CD4-positive, alpha-beta T cell treated with Interleukin-15 for 4 hours (primary cell): ENCODE results near the gene ROGDI.

Source experiments
- DNase-seq: peaks from one replicate; pipeline ENCODE4 v3.0.0-alpha.2; 2020; ENCODE audit warnings: low spot score

The ROGDI gene

DNA sequence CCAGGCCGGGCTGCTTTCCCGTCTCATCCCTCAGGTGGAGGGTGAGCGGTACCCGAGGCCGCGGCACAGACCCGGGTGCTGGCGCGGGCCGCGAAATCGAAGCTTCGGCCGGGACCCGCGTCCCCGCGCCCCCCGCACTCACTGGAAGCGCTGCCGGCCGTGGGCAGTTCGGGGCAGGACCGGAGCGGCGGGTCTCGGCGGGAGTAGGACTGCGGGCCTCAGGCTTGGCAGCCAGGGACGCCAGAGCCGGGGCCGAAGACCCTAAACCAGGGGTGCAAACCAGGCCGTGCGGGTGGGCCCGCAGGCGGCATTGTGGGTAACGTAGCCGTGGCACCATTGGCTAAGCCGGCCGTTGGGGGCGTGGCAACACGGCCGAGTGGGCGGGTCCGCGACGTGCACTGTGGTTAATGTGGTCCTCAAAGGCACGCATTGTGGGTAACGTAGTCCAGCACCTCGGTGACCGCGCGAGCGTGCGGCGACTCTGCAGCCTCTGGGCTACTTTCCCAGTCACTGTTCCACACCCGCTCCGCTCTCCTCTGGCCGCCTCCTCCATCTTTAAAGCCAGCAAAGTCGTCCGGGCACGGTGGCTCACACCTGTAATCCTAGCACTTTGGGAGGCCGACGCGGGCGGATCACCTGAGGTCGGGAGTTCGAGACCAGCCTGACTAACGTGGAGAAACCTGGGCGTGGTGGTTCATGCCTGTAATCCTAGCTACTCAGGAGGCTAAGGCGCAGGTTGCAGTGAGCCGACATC is 35.4 kb downstream of the ROGDI start, which contains the start of gene ZNF500:
TSS of gene ZNF500 (minus strand) at position 288 of the 754 bp plus-strand sequence. CDS start 1,184 bp downstream, outside the sequence.
- peak; percentile 97 for DNase-seq

DNA sequence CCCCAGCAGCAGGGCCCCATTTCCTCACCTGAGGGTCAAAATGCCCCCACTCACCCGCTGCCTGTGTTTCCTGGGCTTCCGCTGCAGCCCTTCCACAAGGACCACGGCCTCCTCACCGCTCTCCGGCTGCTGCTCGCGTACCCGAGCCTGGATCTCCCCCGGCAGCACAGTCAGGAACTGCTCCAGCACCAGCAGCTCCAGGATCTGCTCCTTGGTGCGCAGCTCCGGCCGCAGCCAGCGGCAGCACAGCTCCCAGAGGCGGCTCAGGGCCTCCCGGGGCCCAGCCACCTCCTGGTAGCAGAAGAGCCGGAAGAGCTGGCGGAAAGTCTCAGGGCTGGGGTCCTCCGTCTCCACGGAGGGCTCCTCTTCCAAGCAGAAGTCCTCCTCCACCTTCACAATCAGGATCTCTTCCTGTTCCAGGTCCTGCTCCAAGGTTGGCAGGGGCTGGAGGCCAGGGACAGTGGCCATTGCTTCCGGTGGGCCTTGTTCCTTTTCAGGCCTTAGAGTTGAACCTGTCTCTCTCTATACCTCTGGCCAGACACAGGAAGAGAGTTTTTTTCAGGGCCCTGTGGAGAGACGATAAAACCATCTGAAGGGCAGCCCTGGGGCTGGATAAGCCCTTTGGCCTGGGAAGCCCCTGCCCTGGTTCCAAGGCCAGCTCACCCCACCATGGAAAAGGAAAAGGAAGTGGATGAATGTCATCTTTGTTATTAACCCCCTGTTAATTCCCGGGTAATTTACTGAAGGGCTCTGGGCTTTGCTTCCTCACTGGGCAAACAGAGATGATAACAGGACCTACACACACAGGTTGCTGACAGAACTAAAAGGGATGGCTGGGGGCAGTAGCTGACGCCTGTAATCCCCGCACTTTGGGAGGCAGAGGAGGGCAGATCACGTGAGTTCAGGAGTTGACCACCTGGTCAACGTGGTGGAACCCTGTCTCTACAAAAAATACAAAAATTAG is 36.6 kb downstream of the ROGDI start:
- no peak for DNase-seq

DNA sequence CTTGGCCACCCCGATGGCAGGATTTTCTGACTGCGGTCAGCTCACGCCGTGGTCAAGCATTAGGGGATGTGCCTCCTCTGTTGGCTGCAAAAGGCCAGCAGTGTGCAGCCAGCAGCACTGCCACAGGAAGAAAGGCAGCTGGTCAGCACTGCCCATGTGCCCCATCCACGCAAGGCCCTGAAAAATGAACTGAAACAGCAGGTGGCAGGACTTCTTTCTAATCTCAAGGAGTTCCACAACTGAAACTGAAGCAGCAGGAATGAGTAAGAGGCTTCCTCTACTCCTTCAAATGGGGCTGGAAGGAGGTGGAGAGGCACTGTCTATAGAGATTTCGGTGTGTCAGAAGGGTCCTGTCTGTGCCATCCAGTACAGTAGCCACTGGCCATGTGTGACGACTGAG is 38.6 kb downstream of the ROGDI start:
- DNase-seq = no peak

DNA sequence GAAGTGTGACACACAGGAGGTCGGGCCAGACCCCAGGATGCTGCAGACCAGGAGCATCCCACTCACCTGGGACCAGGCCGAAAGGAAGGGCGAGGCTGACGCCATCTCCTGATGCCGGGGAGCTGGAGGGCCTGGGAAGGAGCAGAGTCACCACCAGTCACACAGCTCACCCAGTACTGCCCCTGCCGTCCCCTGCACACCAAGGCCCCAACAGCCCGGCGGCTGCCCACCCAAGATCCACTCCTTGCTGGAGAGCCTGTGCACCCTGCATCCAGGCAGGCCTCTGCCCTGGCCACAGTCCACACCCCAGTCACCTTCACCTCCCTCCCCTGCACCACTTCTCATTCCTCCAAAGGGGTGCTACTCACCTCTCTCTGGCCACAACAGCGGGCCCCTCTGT is 40.2 kb downstream of the ROGDI start:
- DNase-seq = no peak

DNA sequence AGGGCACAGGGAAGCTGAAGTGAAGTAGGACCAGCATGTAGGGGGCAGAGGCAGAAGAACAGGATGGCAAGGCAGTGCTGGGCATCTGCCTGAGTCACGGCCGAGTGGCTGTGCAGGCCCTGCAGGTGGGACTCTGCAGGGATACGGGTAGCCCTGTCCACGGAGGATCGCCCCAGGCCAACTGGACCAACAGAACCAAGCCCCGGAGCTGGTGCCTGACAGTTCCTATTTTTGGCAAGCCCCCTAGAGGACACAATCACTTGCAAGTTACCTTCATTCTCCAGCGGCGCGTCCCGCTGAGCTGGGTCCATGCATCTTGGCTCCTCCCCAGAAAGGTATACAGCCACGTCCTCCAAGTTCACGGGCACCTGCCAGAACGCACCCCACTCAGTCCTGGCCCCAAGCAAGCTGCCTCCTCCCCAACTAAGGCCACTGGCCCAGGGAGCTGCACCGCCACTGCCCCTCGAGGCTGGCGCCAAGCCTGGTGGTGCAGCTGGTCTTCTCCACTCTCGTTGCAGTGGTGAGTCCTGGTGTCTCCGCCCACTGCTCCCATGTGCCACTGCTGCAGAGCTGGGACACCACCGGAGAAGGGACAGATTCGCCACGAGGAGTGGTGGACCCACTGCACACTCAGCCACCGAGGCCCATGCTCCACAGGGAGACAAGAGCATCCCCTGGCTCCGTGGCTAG is 42.1 kb downstream of the ROGDI start:
- DNase-seq = no peak

DNA sequence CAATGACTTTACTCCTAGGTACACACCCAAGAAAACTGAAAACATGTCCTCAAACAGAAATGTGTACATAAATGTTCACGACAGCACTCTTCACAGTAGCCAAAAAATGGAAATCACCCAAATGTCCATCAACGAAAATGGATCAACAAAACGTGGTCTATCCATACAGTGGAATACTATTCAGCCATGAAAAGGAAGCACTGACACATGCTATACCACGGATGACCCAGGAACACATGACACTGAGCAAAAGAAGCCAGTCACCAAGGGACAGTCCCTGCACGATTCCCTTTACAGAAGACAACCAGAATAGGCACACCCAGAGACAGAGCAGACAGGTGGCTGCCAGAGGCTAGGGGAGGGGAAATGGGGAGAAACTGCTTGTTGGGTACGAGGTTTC is 46.7 kb downstream of the ROGDI start:
- DNase-seq = no peak

DNA sequence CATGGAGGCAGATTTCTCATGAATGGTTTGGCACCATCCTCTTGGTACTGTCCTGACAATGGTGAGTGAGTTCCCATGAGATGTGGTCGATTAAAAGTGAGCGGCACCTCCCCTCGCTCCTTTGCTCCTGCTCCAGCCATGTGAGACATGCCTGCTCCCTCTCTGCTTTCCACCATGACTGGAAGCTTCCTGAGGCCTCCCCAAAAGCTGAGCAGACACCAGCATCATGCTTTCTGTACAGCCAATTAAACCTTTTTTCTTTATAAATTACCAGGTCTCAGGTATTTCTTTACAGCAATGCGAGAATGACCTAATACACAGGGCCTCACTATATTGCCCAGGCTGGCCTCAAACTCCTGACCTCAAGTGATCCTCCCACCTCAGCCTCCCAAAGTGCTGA is 47.6 kb downstream of the ROGDI start:
- DNase-seq = no peak

DNA sequence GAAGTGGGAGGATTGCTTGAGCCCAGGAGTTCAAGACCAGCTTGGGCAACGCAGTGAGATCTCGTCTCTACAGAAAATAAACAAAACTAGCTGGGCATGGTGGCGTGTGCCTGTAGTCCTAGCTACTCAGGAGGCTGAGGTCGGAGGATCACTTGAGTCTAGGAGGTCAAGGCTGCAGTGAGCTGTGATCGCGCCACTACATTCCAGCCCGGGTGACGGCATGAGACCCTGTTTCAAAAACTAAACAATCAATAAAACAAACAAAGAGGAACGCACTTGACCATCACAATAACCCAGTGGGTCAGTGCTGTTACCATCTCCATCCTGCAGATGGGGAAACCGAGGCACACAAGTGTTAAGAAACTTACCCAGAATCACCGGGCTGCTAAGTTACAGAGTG is 49.2 kb downstream of the ROGDI start:
- DNase-seq = no peak

DNA sequence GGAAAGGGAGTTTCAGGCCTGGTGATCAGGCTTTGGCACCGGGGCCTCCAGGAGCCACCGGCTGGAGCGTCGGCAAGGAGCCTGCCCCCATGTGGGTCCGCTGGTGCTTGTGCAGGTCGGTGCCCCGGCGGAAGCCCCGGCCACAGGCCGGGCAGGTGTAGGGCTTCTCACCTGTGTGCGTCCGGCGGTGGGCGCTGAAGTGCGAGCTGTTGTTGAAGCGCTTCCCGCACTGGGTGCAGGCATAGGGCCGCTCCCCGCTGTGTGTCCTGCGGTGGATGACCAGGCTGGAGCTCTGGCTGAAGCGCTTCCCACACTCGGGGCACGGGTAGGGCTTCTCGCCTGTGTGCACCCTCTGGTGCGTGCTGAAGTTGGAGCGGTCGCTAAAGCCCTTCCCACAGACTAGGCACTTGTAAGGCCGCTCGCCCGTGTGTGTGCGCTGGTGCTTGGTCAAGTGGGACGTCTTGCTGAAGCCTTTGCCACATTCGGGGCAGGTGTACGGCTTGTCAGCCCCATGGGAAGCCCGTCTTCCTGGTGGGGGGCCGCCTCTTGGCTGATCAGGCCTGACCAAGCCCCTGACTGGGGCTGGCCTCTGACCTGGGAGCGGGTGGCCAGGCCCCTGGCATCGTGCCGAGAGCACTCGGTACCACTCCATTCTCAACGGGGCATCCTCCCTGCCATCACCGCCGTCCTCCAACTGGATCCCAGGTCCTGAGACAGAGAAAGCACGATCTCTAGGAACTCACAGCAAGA is 49.9 kb downstream of the ROGDI start:
- no peak for DNase-seq

DNA sequence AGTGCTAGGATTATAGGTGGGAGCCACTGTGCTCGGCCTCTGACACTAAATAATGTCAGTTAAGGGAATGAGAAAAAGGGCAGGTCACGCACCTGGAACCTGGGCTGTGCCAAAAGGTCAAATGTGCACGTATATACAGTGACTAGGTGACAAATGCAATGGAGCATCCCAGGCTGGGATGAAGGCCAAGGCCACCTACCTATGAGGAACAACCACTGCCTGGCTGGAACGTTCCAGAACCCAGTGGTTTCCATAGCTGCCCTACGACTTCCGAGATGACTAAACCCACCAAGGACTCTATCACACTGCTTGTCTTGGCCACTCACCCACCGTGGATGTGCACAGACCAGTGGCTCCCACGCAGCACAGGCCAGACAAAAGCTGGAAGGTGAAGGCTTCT is 51.5 kb downstream of the ROGDI start:
- no peak for DNase-seq

DNA sequence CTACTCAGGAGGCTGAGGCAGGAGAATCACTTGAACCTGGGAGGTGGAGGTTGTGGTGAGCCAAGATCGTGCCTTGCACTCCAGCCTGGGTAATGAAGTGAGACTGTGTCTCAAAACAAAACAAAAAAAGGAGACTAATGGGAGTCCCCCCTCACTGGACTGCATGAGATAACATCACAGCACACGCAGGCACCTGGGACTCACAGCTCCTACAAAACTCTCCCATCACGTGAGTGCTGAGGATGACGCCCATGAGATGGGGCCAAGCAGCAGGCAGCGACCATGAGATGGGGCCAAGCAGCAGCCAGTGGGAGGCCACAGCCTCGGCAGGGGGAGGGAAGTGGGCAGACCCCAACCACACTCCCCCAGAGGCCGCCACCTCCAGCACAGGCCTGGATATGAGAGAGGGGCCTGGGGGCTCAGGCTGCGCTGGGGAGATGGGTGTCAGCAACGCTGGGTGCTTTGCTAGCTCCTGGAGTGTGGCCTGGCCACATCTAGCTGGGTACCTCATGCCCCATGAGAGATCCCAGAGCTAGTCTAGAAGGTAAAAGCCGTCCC is 52.7 kb downstream of the ROGDI start:
- no peak for DNase-seq

DNA sequence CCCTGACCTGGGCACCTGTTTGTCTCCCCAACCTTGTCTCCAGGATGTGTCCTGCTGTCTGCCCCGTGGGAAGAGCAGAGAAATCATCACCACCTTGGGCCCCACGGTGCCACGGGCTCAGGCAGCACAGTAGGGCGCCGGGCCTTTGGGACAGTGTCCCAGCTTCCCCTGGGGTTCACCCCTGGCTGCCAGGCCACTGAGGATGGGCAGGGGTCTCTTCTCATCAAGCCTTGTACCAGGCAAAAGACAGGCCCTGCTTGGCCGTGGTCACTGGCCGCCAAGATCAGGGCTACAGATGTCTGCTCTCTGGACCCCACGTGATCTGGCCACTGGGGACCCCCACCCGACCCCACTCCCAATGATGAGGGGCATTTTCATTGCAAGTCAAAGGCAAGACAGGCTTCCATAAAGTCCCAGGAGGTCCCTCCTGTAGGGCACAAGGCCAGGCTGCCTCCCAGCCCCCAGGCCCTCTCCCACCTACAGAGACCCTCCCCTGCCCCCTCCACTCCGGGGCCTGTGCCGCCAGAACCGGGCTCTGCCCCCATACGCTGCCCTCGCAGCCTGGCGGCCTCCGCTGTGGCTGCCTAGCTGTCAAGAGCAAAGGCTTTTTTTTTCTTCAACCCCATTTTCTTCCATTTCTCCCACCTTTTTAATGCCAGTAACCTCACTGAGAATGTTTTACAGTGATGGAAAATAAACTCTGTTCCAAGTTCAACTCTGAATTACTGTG is 53.6 kb downstream of the ROGDI start:
- DNase-seq = no peak

DNA sequence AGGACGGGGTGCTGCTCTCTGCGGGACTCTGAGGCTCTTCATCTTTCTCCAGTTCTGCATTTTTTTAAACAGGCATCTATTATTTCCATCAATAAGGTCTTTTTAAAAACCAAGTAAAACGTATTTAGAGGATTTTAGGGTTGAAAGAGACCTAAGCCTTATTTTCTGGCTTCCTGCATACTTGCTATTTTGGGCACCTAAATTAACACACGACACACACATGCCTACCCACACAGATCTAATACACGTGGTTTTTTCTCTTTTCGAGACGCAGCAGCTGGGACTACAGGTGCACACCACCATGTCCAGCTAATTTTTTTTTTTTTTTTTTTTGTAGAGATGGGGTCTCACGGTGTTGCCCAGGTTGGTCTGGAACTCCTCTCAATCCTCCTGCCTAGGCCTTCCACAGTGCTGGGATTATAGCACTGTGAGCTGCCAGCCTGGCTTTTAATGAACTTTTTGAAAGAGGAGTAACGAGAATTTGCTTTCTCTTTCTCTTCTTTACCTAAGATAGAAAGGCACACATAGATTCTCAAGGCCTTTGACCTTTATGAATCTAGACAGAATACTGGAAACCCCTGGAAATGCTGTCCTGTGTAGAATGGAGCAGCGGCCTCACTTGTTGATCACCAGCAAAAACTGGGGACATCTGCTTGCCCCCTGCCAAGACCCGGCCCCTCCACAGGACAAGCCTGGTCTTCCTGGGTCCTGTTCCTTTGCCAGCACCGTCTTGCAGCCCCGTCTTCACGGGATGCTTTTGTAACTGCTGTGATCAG is 54.3 kb downstream of the ROGDI start:
- no peak for DNase-seq

DNA sequence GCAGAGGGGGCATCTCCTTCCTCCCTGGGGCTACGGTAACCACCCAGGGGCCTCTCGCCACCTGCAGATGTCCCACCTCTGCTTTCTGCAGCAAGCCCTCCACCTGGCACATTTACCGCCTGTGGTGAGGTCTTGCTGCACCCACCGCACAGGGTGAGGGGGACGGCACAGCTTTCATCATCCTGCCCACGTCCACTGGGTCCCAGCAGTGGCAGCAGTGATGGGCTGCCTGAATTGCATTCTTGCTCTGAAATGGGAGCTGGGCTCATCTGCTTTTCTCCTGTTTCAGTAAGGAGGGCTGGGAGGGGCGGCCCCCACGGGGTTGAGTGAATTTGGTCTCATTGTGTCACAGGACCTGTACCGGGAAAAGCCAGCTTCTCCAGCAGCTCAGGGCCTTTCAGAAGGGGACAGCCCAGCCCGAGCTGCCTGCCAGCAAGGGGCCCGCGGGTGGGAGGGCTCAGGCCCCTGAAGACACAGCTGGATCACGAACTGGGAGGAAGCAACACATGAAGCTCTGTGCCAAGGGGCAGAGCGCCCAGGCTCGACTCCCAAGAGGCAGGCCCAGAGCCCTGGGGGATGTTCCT is 55.4 kb downstream of the ROGDI start:
- no peak for DNase-seq
